CD1c-positive myeloid dendritic cell (primary cell): Measurements from ENCODE around the gene TERT.
"Not testable (repeated sequence)": the region's sequence is repeated elsewhere in the genome, so short reads cannot be mapped to it uniquely, and the experiment has no call there.

Experiments used
- DNase-seq: peaks from one replicate; pipeline ENCODE4 v3.0.0-alpha.2; 2016; ENCODE audit errors: extremely low spot score

The TERT gene

DNA sequence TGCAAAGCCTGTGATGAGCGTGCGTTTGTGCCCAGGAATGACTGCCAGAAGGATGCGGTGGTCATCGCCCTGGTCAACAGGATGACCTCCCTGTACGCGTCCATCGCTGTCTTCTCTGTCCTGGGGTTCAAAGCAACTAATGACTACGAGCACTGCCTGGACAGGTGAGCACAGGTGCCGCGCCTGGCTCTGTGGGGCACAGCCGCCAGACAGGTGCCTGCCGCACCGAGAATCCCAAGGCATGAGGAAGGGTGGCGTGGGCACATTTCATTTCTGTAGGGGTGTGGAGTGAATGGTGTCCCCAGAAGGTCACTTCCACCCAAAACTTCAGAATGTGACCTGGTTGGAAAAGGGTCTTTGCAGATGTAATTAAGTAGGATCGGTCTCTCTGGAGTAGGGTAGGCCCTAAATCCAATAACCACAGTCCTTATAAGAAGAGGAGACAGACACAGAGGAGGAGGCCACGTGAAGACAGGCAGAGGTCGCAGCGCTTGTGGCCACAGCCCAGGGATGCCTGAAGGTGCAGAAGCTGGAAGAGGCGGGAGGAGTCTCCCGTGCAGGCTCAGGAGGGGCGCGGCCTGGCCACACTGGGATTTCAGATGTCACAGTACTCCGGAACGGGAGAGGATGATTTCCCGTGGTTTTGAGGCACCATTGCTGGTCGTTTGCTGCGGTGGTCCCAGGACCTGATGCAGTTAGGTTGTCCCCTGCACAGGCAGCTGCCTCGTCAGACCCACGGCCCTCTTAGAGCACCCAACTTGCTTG, 54.2 kb downstream of the TERT start:
- DNase-seq, result no peak

- no peak for DNase-seq
Observed at GRCh38 chr5:1239505-1240251, 55.2 kb downstream of the TERT start.

DNA sequence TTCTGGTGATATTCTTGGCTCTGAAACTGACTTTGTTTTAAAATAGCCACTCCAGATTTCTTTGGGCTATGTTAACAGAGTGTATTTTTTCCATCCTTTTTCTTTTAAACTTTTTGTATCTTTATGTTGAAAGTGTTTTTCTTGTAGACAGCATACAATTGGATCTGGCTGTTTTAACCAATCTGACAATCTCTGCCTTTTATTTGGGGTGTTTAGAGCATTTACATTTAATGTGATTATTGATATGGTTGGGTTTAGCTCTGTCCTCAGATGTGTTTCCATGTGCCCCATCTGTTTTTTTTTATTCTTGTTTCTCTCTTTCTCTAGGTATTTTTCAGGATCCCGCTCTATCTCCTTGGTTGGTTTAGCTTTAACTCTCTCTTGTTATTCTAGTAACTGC, 59.0 kb downstream of the TERT start:
- DNase-seq, result no peak

DNA sequence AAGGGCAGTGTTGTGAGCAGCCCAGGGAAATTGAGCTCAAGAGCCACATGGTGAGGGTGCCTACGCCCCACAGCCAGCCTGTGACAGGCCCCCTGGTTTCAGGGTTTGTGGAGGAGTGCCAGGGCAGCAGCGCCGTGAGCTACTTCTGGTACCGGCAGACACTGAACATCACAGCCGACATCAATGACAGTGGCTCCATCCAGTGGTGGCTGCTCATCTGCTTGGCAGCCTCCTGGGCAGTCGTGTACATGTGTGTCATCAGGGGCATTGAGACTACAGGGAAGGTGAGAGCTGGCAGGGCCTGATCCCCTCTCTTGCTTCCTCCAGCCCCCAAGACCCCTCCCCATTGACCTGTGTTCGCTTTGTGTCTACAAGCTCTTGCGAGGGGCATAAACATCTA, 59.5 kb downstream of the TERT start:
- DNase-seq, result no peak

GRCh38 chr5:1232780-1233179, 62.1 kb downstream of the TERT start:
- DNase-seq, result no peak

- DNase-seq, result no peak
Observed at GRCh38 chr5:1231354-1231905, 63.4 kb downstream of the TERT start.

DNA sequence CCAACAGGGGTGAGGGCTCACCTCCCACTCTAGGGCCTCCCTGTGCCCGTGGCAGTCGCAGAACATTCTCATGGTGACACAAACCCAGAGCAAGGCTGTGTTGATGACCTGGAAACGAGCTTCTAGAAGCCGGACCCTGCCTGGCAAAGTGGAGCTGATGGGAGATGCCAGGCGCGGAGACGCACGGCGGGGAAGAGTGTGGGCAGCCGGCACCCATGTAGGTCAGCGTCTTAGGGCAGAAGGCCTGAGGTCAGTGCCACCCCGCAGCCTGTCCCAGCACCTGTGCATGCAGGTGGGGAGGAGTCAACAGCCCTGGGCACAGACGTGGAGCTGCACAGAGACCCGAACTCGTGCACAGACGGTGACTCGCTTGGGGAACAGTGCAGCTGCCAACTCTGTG, 64.3 kb downstream of the TERT start:
- no peak for DNase-seq

- no peak for DNase-seq
Observed at GRCh38 chr5:1229822-1230221, 65.0 kb downstream of the TERT start.

- not testable (repeated sequence) for DNase-seq
Observed at GRCh38 chr5:1229023-1229422, 65.8 kb downstream of the TERT start.

- no peak for DNase-seq
Observed at GRCh38 chr5:1228120-1228519, 66.7 kb downstream of the TERT start.

DNA sequence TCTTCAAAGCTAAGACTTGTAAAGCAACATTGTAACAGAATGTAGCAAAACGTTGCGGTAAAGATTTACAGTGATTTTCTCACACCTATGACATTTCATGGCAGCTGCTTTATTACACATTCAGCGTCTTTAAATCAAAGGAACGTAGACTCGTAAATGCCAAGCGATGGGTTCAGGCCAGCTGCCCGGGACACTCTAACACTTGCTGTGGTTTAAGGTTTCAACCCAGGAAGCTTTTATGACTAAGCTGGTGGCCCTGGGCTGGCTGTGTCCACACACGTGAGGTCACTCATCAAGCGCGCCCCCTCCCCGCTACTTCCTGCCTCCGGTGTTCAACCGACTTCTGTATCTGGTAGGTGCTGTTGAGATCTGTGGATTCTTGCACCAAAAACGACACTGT, 67.2 kb downstream of the TERT start:
- no peak for DNase-seq

DNA sequence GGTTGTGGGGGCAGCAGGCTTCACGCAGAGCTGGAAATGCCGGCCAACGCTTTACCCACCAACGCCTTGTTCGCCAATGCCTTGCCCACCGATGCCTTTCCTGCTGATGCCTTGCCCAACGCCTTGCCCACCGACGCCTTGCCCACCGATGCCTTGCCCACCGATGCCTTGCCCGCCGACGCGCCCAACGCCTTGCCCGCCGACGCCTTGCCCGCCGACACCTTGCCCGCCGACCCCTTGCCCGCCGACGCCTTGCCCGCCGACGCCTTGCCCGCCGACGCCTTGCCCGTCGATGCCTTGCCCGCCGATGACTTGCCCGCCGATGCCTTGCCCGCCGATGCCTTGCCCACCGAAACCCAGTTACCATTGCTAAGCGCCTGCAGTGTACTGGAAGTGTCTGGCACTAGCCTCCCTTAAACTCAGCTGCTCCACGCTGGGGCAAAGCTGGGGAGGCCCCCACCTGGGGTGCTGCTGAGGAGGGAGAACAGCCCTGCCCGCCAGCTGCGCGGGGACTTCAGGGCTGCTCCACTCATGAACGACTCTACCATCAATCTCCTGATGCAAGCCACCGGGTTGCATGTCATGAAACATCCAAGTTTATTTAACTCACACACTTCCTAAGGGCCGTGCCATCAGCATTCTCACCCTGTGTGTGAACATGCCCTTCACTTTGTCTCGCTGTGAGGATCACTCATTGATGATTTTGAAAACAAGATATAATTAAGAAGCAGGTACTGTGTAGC, 67.9 kb downstream of the TERT start:
- DNase-seq, result no peak

- DNase-seq, result no peak
Observed at GRCh38 chr5:1226231-1226630, 68.6 kb downstream of the TERT start.

- DNase-seq, result no peak
Observed at GRCh38 chr5:1225081-1225480, 69.8 kb downstream of the TERT start, which contains the start of gene SLC6A18. SLC6A18 (plus strand) TSS chr5:1225381; CDS start chr5:1225478, 97 bp downstream.

- DNase-seq, result no peak
Observed at GRCh38 chr5:1224631-1225030, 70.2 kb downstream of the TERT start.

- no peak for DNase-seq
Observed at GRCh38 chr5:1223278-1223670, 71.6 kb downstream of the TERT start.

DNA sequence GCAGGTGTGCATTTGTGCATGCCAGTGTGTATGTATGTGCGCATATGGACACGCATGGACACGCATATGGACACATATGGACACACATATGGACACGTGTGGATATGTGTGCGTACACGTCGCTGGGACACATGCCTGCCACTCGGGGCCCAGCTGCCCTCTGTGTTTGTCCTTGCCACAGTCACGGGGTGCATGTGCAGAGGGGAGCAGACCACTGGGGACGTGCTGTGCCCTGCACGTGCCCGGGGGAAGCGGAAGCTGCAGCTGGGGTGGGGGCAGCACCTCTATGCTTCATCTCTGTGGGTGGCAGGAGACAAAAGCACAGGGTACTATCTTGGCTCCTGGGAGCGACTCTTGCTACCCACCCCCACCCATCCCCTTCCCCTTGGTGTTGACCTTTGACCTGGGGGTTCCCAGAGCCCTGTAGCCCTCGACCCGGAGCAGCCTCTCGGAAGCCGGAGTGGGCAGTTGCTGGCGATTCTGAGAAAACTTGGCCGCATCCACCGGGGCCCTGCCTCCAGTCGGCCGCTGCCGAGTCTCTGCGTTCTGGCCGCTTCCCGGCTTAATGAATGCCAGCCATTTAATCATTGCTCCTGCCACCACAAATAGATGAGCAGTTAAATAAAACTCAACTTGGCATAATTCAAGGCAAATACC, 72.1 kb downstream of the TERT start:
- no peak for DNase-seq

DNA sequence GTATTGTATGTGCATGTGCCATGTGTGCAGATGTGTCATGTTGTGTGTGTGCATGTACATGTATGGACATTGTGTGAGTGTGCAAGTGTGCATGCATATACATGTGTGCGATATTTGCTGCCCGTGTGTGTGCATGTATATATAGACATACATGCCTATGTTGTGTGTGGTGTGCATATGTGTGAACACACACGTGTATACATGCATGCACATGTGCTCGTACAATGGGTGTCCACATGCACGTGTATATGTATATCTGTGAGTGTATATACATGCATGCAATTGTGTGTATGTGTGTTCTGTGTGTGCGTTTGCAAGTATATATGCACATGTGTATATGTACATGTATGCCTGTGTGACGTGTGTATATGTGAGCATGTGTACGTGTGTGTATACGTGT, 72.7 kb downstream of the TERT start:
- DNase-seq, result no peak

DNA sequence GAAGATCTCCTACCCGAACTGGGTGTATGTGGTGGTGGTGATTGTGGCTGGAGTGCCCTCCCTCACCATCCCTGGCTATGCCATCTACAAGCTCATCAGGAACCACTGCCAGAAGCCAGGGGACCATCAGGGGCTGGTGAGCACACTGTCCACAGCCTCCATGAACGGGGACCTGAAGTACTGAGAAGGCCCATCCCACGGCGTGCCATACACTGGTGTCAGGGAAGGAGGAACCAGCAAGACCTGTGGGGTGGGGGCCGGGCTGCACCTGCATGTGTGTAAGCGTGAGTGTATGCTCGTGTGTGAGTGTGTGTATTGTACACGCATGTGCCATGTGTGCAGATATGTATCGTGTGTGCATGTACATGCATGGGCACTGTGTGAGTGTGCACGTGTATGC, 73.1 kb downstream of the TERT start:
- DNase-seq, result no peak

- no peak for DNase-seq
Observed at GRCh38 chr5:1220831-1221230, 74.0 kb downstream of the TERT start.

- DNase-seq, result no peak
Observed at GRCh38 chr5:1220351-1220750, 74.5 kb downstream of the TERT start.

DNA sequence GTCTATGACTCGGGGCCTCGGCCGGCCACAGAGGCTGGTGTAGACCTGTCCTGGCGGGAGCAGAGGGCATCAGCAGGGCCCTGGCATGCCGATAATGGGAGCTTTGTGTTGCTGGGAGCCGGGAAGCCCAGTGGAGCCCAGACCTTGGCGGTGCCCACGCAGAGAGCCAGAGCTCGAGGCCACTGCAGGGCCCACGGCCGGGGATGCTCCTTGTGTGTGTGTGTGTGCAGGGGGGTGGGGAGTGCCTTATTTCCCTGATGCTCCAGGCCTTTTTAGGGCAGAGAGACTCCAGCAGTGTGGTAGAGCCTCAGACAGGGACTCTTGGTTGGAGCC, 75.1 kb downstream of the TERT start:
- no peak for DNase-seq
